ENCODE results near the gene ZNF700. TPM values are rescaled to one million over a fixed set of nuclear protein-coding genes. Genes with fewer than 3 reads are reported as not detected.

ZNF700 gene
- total and polyA plus RNA-seq, 8 donors = 6.5 to 22.7 (median 8.1) TPM

DNA sequence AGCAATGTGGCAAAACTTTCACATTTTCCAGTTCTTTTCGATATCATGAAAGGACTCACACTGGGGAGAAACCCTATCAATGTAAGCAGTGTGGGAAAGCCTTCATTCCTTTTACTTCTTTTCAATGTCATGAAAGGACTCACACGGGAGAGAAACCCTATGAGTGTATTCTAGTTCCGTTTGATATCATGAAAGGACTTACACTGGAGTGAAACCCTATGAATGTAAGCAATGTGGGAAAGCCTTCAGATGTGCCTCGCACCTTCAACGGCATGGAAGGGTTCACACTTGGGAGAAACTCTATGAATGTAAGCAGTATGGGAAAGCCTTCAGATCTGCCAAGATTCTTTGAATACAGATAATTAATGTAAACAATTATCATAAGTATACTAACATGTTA is 25.4 kb downstream of the ZNF700 start:
- 96 to 98% methylated on average over 5 of the region's 5 CpGs for WGBS, 2 donors
- TF ChIP-seq, protein P1, sequence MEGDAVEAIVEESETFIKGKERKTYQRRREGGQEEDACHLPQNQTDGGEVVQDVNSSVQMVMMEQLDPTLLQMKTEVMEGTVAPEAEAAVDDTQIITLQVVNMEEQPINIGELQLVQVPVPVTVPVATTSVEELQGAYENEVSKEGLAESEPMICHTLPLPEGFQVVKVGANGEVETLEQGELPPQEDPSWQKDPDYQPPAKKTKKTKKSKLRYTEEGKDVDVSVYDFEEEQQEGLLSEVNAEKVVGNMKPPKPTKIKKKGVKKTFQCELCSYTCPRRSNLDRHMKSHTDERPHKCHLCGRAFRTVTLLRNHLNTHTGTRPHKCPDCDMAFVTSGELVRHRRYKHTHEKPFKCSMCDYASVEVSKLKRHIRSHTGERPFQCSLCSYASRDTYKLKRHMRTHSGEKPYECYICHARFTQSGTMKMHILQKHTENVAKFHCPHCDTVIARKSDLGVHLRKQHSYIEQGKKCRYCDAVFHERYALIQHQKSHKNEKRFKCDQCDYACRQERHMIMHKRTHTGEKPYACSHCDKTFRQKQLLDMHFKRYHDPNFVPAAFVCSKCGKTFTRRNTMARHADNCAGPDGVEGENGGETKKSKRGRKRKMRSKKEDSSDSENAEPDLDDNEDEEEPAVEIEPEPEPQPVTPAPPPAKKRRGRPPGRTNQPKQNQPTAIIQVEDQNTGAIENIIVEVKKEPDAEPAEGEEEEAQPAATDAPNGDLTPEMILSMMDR (IDR thresholded peaks at IDR 0.05) = no peak
- no peaks in the 10 kb centered on the region for H3K27me3 ChIP-seq
- FAIRE-seq = no peak
- intact Hi-C loops (cut with DNase I) = no loop called here
- no peak for DNase-seq
- peaks cover 21 to 40% (median 32%) of the 10 kb centered on the region in 3 donors for H3K36me3 ChIP-seq
- H3K4me1 ChIP-seq = no peaks in the 10 kb centered on the region
- ATAC-seq = no peak
- peaks cover 0 to 34% (median 14%) of the 10 kb centered on the region in 4 donors for H3K9me3 ChIP-seq
- H3K4me3 ChIP-seq = no peak overlapping the region
- H3K27ac ChIP-seq = no peak overlapping the region

DNA sequence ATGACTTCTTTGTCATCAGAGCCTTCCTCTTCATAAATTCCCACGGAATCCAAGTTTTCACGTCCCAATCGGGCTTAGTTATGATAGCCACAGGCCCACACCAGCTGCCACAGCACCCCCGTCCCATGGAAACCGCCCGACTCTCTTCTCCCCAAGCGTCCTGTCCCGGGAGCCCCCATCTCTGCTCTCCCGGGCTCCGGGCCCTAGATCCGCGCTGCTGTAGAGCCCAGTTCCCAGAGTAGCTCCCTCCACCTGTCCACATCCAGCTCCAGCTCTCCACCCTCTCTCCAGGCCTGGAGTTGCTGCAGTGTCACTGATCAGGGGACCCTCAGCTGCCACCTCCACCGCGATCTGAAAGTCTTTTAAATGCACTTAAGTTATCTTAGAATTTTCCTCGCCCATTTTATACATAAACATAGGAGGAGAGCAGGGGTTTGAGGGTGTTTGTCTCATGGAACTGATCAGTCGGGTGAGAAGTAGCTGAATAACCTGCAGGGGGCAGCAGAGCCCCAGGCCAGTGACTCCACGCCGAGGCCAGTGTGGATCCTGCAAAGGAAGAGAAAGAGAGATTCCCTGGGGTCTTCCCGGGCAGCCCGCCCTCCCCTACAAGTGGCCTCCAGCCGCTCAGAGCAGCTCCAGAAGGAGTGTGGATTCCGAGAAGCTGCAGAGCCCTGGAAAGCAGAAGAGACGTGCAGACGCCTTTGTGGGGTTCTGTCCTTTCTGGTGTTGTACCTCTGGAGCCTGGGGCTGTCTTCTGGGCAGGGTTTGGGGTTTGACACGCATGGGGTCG is 38.9 kb downstream of the ZNF700 start:
- Histone ChIP-seq H3K9me3 (no peaks in the 10 kb centered on the region), H3K27ac (peak overlapping the region in 2 of 4 donors; percentile 95 to 98), H3K27me3 (no peaks in the 10 kb centered on the region), H3K36me3 (no peaks in the 10 kb centered on the region), H3K4me3 (no peak overlapping the region), H3K4me1 (peaks cover 6 to 8% (median 6%) of the 10 kb centered on the region in 3 donors)
- intact Hi-C loops (cut with DNase I) = no loop called here
- ATAC-seq (peak; percentile 77 to 86 (median 80)), FAIRE-seq (no peak), DNase-seq (peak; percentile 49 to 81 (median 72))
- 41 to 50% methylated on average over 26 of the region's 26 CpGs for WGBS, 2 donors
- TF ChIP-seq, protein P1 (IDR thresholded peaks at IDR 0.05) = peak; percentile 71 to 85 (median 80)

DNA sequence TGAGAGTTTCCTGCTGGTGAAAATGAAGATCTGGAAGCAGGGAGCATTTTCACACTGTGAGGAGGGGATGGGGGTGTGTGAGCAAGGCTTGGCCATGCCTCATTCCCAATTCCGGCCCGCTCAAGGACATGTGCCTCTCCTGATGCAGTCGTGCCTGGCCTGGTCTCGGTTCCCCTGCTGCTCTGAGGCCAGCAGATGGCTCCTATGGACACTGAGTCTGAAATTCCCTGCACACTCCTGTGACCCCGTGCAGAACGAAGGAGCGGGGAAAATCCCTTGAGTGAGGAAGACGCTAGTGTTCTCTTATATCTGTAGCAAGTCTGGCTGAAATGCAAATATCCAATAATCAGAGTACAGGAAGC is 39.6 kb downstream of the ZNF700 start:
- ATAC-seq = peak; percentile 30 to 63 (median 50)
- intact Hi-C loops (cut with DNase I) = no loop called here

DNA sequence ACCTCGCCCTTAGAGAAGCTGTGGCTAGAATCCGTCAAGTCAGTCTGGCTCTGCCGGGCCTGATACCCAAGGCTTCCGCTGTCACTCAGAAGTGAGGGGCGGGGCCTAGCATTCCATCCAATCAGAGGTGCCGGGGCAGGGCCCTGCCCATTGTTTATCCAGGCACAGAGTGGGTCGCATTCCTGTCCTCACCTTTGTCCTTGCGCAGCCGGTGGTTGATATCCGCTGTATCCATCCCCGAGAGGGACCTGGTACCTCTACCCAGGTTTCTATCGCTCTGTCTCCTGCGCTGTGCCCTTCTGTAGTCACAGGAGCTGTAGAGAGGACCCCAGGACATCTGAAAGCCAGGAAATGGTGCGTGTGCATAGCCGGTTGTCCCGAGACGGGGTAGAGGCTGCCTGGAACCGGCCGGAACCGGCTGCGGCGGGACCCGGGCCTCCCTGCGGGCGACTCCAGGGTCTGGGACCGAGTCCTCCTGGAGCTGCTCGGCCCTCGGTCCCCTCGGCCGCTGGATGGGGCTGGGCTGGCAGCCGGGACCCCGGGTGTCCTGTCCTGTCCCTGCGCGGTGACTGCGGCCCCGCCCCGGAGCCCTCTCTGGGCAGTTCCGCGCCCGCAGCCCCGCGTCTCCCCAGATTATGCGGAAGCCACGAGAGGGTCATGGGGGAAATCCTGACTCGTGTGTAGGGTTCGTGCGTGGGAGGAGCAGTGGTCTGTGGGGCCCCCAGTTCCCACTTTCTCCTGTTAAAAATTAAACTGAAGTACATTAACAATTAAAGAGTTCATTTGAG is 40.1 kb downstream of the ZNF700 start, which contains the start of gene ZNF763:
ZNF763 (plus strand) TSS at position 183 of the 788 bp plus-strand sequence; CDS start at position 352, 169 bp downstream.
- Histone ChIP-seq H3K27ac (peak within 1 kb of the TSS; percentile 84 to 98 (median 90)), H3K27me3 (no peaks in the 10 kb centered on the region), H3K4me1 (peaks cover 6 to 8% (median 6%) of the 10 kb centered on the region in 3 donors), H3K36me3 (no peaks in the 10 kb centered on the region), H3K9me3 (no peaks in the 10 kb centered on the region), H3K4me3 (peak within 1 kb of the TSS; percentile 45 to 78 (median 70))
- WGBS, 2 donors = 1 to 2% methylated on average over 47 of the region's 47 CpGs
- peak; percentile 96 to 99 (median 98) for ATAC-seq
- TF ChIP-seq, protein P1 (IDR thresholded peaks at IDR 0.05) = no peak
- no peak for FAIRE-seq
- intact Hi-C loops (cut with DNase I) = no loop called here
- peak; percentile 88 to 96 (median 92) for DNase-seq

More for the DNA sequence above, 39.6 kb downstream of the ZNF700 start:
- TF ChIP-seq, protein P1 (IDR thresholded peaks at IDR 0.05) = no peak
- FAIRE-seq = no peak
- H3K4me1 ChIP-seq = peaks cover 6 to 8% (median 6%) of the 10 kb centered on the region in 3 donors
- DNase-seq = peak in 2 of 6 donors; percentile 10 to 37
- no peaks in the 10 kb centered on the region for H3K27me3 ChIP-seq
- 7 to 13% methylated on average over 8 of the region's 8 CpGs for WGBS, 2 donors
- H3K36me3 ChIP-seq = no peaks in the 10 kb centered on the region
- H3K9me3 ChIP-seq = no peaks in the 10 kb centered on the region
- peak overlapping the region; percentile 84 to 98 (median 90) for H3K27ac ChIP-seq
- H3K4me3 ChIP-seq = peak overlapping the region in 3 of 4 donors; percentile 68 to 78 (median 72)

Measured in pancreas (tissue), 10 donors.